Hematopoietic multipotent progenitor cell (in vitro differentiated cells): ENCODE results near the gene SRRM5. TPM values are rescaled to one million over a fixed set of nuclear protein-coding genes. Genes with fewer than 3 reads are reported as not detected.
A peak's percentile ranks its signal among the peaks of the same experiment; 100 is the strongest.

Experiments
- DNase-seq, 3 donors: peaks; one replicate each; pipeline ENCODE4 v3.0.0-alpha.2; 2011 to 2015; ENCODE audit warnings: low read depth in 2 of 3, low spot score in 2 of 3
- small RNA-seq: library from RNA; depleted of rRNA; stranded (forward); fragments of <200 nt; gene quantifications from one replicate; pipeline ENCODE3, GENCODE V24; 2012
- total RNA-seq: library from RNA; depleted of rRNA; stranded (reverse); fragments of >200 nt; gene quantifications from one replicate; pipeline ENCODE4 v1.2.3, GENCODE V29; 2012

Gene SRRM5
- total RNA-seq, 1 donor = under 0.01 TPM

GRCh38 chr19:43664018-43664417 lies 52.1 kb downstream of the SRRM5 start:
- DNase-seq = peak; percentile 22 to 97 (median 85)

Small RNA genes lying within 50 kb of the gene (small RNA-seq; reads per million reads assigned to genes)
- gene RN7SL368P = not detected

Other genes with a start within 250 kb of the SRRM5 start
- gene TEX101, start 197.2 kb upstream of the SRRM5 start, total RNA-seq = not detected
- gene LYPD3, start 146.5 kb upstream of the SRRM5 start, total RNA-seq = 1.1 TPM
- 22.9 TPM for gene PHLDB3, start 107.3 kb upstream of the SRRM5 start, total RNA-seq
- gene ETHE1, start 84.9 kb upstream of the SRRM5 start, total RNA-seq = 112 TPM
- 0.81 TPM for gene ZNF575, start 78.9 kb upstream of the SRRM5 start, total RNA-seq
- gene XRCC1, start 36.6 kb upstream of the SRRM5 start, total RNA-seq = 43.4 TPM
- 5.4 TPM for gene PINLYP, start 36.3 kb upstream of the SRRM5 start, total RNA-seq
- gene IRGQ, start 16.0 kb upstream of the SRRM5 start, total RNA-seq = 25.9 TPM
- 18.0 TPM for gene ZNF576, start 15.5 kb upstream of the SRRM5 start, total RNA-seq
- 23.7 TPM for gene ZNF428, start 7.5 kb downstream of the SRRM5 start, total RNA-seq
- 0.27 TPM for gene CADM4, start 27.8 kb downstream of the SRRM5 start, total RNA-seq
- 29.6 TPM for gene PLAUR, start 58.1 kb downstream of the SRRM5 start, total RNA-seq
- not detected for gene IRGC, start 104.0 kb downstream of the SRRM5 start, total RNA-seq
- gene SMG9, start 142.9 kb downstream of the SRRM5 start, total RNA-seq = 14.8 TPM
- 136 TPM for gene KCNN4, start 168.9 kb downstream of the SRRM5 start, total RNA-seq
- 3.5 TPM for gene LYPD5, start 190.4 kb downstream of the SRRM5 start, total RNA-seq
- 5.7 TPM for gene ZNF283, start 215.2 kb downstream of the SRRM5 start, total RNA-seq